CD4-positive, alpha-beta memory T cell (primary cell): Measurements from ENCODE around the gene ADAM12. TPM values are rescaled to one million over a fixed set of nuclear protein-coding genes. Genes with fewer than 3 reads are reported as not detected.

Experiments used
- CTCF ChIA-PET: fragments of 350-600 bp; sonication (Branson Sonifier 250); formaldehyde crosslinking; loops from one replicate; lab custom pipeline; 2021; ENCODE audit warnings: inconsistent platforms; ENCODE audit not compliant: partially characterized antibody; lab: Charles Lee
- POLR2A ChIA-PET: fragments of 350-600 bp; sonication (Branson Sonifier 250); formaldehyde crosslinking; loops from one replicate; lab custom pipeline; 2021; ENCODE audit not compliant: partially characterized antibody; lab: Charles Lee
- DNase-seq, 5 donors: peaks; one replicate each; pipeline versions ENCODE4 v3.0.0 to v3.0.0-alpha.2; 2020 to 2022; ENCODE audit warnings: mixed read lengths in 1 of 5
- H3K27ac ChIP-seq: one replicate; pipeline ENCODE4 v1.7.0; 2013; ENCODE audit warnings: low read depth, low read length
- H3K27me3 ChIP-seq: 2 replicates; pipeline ENCODE4 v1.7.0; 2013; ENCODE audit warnings: mild to moderate bottlenecking, low read length, moderate library complexity; ENCODE audit not compliant: insufficient read depth
- H3K36me3 ChIP-seq: 2 replicates; pipeline ENCODE4 v1.7.0; 2013; ENCODE audit warnings: mild to moderate bottlenecking, low read length, moderate library complexity; ENCODE audit not compliant: insufficient read depth
- H3K4me1 ChIP-seq: 2 replicates; pipeline ENCODE4 v1.7.0; 2013; ENCODE audit warnings: mild to moderate bottlenecking, low read length, moderate library complexity; ENCODE audit not compliant: insufficient read depth
- H3K4me3 ChIP-seq, 2 donors: one replicate each; pipeline ENCODE4 v1.7.0; 2013; ENCODE audit warnings: low read length in 2 of 2, mild to moderate bottlenecking in 1 of 2
- H3K9me3 ChIP-seq, 2 donors: one replicate each; pipeline ENCODE4 v1.7.0; 2013; ENCODE audit warnings: low read length in 2 of 2, control low read depth in 1 of 2; ENCODE audit not compliant: control insufficient read depth in 1 of 2
- H3K27ac Mint-ChIP-seq, 7 donors: one replicate each; pipeline ENCODE4 v1.8.0; 2020 to 2021; ENCODE audit warnings: mixed read lengths in 7 of 7, mild to moderate bottlenecking in 6 of 7, inconsistent platforms in 3 of 7, moderate library complexity in 3 of 7
- H3K27me3 Mint-ChIP-seq, 2 donors: one replicate each; pipeline ENCODE4 v1.8.0; 2020 to 2021; ENCODE audit warnings: mixed read lengths in 2 of 2
- H3K36me3 Mint-ChIP-seq, 2 donors: one replicate each; pipeline ENCODE4 v1.8.0; 2020 to 2021; ENCODE audit warnings: mixed read lengths in 2 of 2, inconsistent platforms in 1 of 2, mild to moderate bottlenecking in 1 of 2
- H3K4me1 Mint-ChIP-seq, 4 donors: one replicate each; pipeline ENCODE4 v1.8.0; 2020 to 2021; ENCODE audit warnings: mixed read lengths in 4 of 4, mild to moderate bottlenecking in 1 of 4
- H3K4me3 Mint-ChIP-seq, 8 donors: one replicate each; pipeline ENCODE4 v1.8.0; 2020 to 2021; ENCODE audit warnings: mixed read lengths in 8 of 8, mild to moderate bottlenecking in 7 of 8, moderate library complexity in 6 of 8, inconsistent platforms in 3 of 8
- H3K9me3 Mint-ChIP-seq, 8 donors: one replicate each; pipeline ENCODE4 v1.8.0; 2020 to 2021; ENCODE audit warnings: mixed read lengths in 8 of 8, mild to moderate bottlenecking in 5 of 8, inconsistent platforms in 3 of 8, moderate library complexity in 1 of 8
- intact Hi-C: fragments of 100-400 bp; cut with micrococcal nuclease; formaldehyde crosslinking; loops from one replicate; pipeline ENCODE4 v1.15.1; 2023
- polyA plus RNA-seq, 2 donors: library from polyadenylated mRNA; unstranded; fragments of 300-500 nt; fragmentation: Illumina TruSeq; gene quantifications; one replicate each; pipeline ENCODE4 v1.2.3, GENCODE V29; 2021
- total RNA-seq, 2 experiments: library from RNA; stranded (reverse); gene quantifications; one replicate each; pipeline ENCODE4 v1.2.3, GENCODE V29; 2021

ADAM12 gene
- total and polyA plus RNA-seq, 4 experiments from 2014 or later: 0.17 to 2.3 (median 1.1) TPM

DNA sequence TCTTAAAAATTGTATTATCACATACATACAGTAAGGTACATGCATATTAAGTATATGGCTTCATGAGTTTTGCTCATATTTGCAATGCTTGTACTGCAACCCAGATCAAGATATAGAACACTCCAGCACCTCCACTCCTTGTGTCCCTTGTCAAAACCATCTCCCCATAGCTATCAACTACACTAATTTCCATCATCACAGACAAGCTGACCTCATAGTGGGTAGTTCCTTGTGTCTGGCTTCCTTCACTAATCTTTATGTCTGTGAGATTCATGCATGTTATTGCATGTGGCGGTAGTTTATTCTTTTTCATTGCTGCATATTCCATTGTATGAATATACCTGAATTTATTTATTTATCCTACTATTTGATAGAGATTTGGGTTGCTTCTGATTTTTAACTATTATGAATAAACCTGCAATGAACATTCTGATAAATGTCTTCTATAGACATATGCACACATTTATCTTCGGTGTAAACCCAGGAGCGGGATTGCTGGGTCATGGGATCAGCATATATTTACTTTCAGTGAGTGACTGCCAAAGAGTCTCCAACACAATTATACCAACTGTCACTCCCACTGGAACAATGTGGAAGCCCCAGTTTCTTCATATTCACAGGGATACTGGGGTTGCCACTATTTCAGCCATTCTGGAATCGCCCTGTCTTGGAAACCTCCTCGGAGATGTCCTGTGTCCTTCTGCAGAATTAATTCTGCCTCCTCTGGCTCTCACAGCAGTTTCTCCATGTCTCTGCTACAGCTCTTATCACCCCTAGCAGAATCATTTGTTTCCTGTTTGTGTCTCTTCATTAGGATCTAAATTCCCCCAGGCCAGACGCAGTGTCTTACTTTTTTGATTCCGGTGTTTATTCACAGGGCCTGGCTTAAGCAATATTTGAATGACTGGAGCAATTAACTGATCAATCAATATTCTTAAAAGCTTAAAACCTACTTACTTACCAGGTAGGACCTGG is 14.7 kb upstream of the ADAM12 start:
- ChIA-PET POLR2A (no interaction called here), CTCF (no interaction called here)
- Histone ChIP-seq H3K4me1 (no peaks in the 10 kb centered on the region), H3K36me3 (no peaks in the 10 kb centered on the region), H3K4me3 (no peak overlapping the region), H3K9me3 (no peaks in the 10 kb centered on the region), H3K27me3 (no peaks in the 10 kb centered on the region), H3K27ac (no peak overlapping the region)
- no peaks in the 10 kb centered on the region for H3K36me3 Mint-ChIP-seq
- no peak overlapping the region for H3K27ac Mint-ChIP-seq
- no peak overlapping the region for H3K4me3 Mint-ChIP-seq
- no peaks in the 10 kb centered on the region for H3K27me3 Mint-ChIP-seq
- intact Hi-C loops: no loop called here
- H3K4me1 Mint-ChIP-seq: peaks cover 0 to 5% (median 0%) of the 10 kb centered on the region in 4 donors
- DNase-seq: no peak
- H3K9me3 Mint-ChIP-seq: peaks cover 0 to 4% (median 0%) of the 10 kb centered on the region in 8 donors

DNA sequence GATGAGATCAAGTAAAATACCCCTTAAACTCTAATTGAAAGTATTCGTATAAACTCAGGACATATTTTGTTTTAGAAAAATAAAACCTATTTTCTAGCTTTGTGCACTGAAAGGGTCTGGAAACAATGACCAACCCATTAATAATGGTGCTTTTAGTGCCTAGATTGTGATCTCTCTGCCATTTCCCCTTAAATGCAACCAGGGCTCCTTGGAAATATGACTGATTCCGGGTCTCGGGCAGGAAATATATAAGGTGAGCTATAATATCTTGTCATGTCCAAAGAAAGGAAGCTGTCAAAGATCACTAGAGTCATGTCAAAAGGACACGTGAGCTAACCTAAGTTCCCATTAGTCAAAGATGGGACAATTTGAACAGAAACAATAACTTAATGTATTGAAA is 12.4 kb upstream of the ADAM12 start:
- DNase-seq: no peak
- H3K9me3 Mint-ChIP-seq: peaks cover 0 to 15% (median 1%) of the 10 kb centered on the region in 8 donors
- ChIA-PET CTCF (no interaction called here), POLR2A (no interaction called here)
- H3K36me3 Mint-ChIP-seq: no peaks in the 10 kb centered on the region
- no peaks in the 10 kb centered on the region for H3K27me3 Mint-ChIP-seq
- Histone ChIP-seq H3K36me3 (no peaks in the 10 kb centered on the region), H3K4me3 (no peak overlapping the region), H3K4me1 (no peaks in the 10 kb centered on the region), H3K27me3 (no peaks in the 10 kb centered on the region), H3K27ac (no peak overlapping the region), H3K9me3 (no peaks in the 10 kb centered on the region)
- no peak overlapping the region for H3K4me3 Mint-ChIP-seq
- intact Hi-C loops: no loop called here
- H3K27ac Mint-ChIP-seq: no peak overlapping the region
- peaks cover 0 to 8% (median 0%) of the 10 kb centered on the region in 4 donors for H3K4me1 Mint-ChIP-seq

DNA sequence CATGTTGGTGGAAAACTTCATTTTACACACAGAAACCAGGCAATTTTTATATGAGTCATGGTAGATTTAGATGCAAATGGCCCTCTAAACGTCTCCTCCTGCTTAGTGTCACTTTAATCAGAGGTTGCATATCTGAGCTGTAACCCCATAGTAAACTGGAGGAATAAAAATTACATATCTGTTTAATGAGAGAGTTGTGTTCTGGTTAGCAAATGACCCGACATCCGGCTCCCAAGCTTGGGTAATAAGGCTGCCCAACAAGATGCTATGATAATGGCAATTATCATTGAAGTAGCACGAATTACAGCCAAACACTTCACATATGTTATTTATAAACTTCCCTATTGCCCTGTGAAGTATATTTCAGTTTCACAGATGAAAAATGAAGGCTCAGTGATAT is 10.6 kb upstream of the ADAM12 start:
- Mint-ChIP-seq H3K9me3 (peaks cover 0 to 12% (median 2%) of the 10 kb centered on the region in 8 donors), H3K4me1 (peaks cover 0 to 8% (median under 1%) of the 10 kb centered on the region in 4 donors), H3K27me3 (no peaks in the 10 kb centered on the region), H3K36me3 (no peaks in the 10 kb centered on the region), H3K4me3 (no peak overlapping the region), H3K27ac (no peak overlapping the region)
- H3K9me3 ChIP-seq: no peaks in the 10 kb centered on the region
- no peak for DNase-seq
- H3K4me1 ChIP-seq: no peaks in the 10 kb centered on the region
- intact Hi-C loops: no loop called here
- no peak overlapping the region for H3K27ac ChIP-seq
- H3K27me3 ChIP-seq: no peaks in the 10 kb centered on the region
- ChIA-PET POLR2A (interaction anchor here (0.7 kb wide), 1 partner anchor 56 kb away, joined by 3 read pairs; no protein-coding TSS in a partner anchor), CTCF (no interaction called here)
- no peak overlapping the region for H3K4me3 ChIP-seq
- no peaks in the 10 kb centered on the region for H3K36me3 ChIP-seq

DNA sequence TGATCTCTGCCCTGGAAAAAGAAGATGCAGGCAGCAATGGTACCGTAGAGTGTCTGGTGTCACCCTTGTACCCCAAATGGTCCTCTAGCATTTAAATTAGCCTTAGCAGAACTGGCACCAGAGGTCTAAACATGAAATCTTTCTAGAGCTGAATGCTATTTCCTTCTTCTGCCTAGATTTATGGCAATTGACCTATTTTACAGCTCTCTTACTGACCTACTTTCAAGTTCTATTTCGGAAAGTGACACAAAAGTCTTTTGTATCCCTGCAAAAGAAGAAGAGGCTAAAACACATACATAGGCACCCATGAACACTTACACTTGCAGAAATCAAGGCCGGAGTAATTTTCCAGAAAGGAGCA is 10.1 kb upstream of the ADAM12 start:
- H3K4me3 Mint-ChIP-seq: peak overlapping the region in 3 of 8 donors; percentile 25 to 76 (median 43)
- Histone ChIP-seq H3K4me1 (no peaks in the 10 kb centered on the region), H3K27ac (no peak overlapping the region), H3K9me3 (no peaks in the 10 kb centered on the region), H3K4me3 (no peak overlapping the region), H3K36me3 (no peaks in the 10 kb centered on the region), H3K27me3 (no peaks in the 10 kb centered on the region)
- H3K4me1 Mint-ChIP-seq: peaks cover 0 to 8% (median under 1%) of the 10 kb centered on the region in 4 donors
- no peak for DNase-seq
- peaks cover 0 to 12% (median 2%) of the 10 kb centered on the region in 8 donors for H3K9me3 Mint-ChIP-seq
- peak overlapping the region in 2 of 7 donors; percentile 54 to 57 for H3K27ac Mint-ChIP-seq
- ChIA-PET CTCF (no interaction called here), POLR2A (interaction anchor here (0.7 kb wide), 1 partner anchor 56 kb away, joined by 3 read pairs; no protein-coding TSS in a partner anchor)
- intact Hi-C loops: no loop called here
- H3K36me3 Mint-ChIP-seq: no peaks in the 10 kb centered on the region
- no peaks in the 10 kb centered on the region for H3K27me3 Mint-ChIP-seq

GRCh38 chr10:126397640-126398382 is 9.5 kb upstream of the ADAM12 start:
- Mint-ChIP-seq H3K4me3 (peak overlapping the region in 1 of 8 donors; percentile 76), H3K27ac (peak overlapping the region in 2 of 7 donors; percentile 54 to 57)
- CTCF ChIA-PET: no interaction called here

DNA sequence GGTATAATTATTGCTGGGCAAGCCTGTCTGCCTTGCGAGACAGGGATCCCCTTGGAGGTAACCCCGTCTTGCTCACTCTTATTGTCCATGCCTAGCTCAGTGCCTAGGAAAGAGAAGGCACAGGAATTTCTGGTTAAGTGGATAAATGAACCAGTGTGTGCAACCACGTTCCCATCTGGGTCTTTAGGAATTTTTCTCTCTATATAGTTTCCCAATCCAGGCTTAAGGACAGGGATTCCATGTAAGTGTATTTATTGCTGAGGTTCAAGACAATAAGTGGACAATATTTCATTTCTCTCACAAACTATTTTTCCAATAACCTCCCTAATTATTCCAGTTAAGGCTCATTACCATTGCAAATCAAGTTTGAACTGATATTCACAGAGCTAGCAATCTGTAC is 8.9 kb upstream of the ADAM12 start:
- no peaks in the 10 kb centered on the region for H3K27me3 ChIP-seq
- H3K4me3 ChIP-seq: no peak overlapping the region
- H3K4me1 ChIP-seq: no peaks in the 10 kb centered on the region
- intact Hi-C loops: no loop called here
- no peaks in the 10 kb centered on the region for H3K36me3 ChIP-seq
- ChIA-PET POLR2A (no interaction called here), CTCF (no interaction called here)
- Mint-ChIP-seq H3K36me3 (no peaks in the 10 kb centered on the region), H3K27ac (peak overlapping the region in 1 of 7 donors; percentile 29), H3K9me3 (peaks cover 0 to 12% (median 2%) of the 10 kb centered on the region in 8 donors), H3K4me1 (peaks cover 0 to 8% (median under 1%) of the 10 kb centered on the region in 4 donors), H3K27me3 (no peaks in the 10 kb centered on the region), H3K4me3 (no peak overlapping the region)
- DNase-seq: no peak
- no peak overlapping the region for H3K27ac ChIP-seq
- no peaks in the 10 kb centered on the region for H3K9me3 ChIP-seq

More at GRCh38 chr10:126397640-126398382, 9.5 kb upstream of the ADAM12 start:
- POLR2A ChIA-PET: no interaction called here
- H3K36me3 ChIP-seq: no peaks in the 10 kb centered on the region
- no peak overlapping the region for H3K4me3 ChIP-seq
- no peaks in the 10 kb centered on the region for H3K9me3 ChIP-seq
- H3K4me1 ChIP-seq: no peaks in the 10 kb centered on the region
- peaks cover 0 to 12% (median 2%) of the 10 kb centered on the region in 8 donors for H3K9me3 Mint-ChIP-seq
- intact Hi-C loops: no loop called here
- DNase-seq: no peak
- no peaks in the 10 kb centered on the region for H3K27me3 ChIP-seq
- peaks cover 0 to 8% (median under 1%) of the 10 kb centered on the region in 4 donors for H3K4me1 Mint-ChIP-seq
- no peak overlapping the region for H3K27ac ChIP-seq
- H3K27me3 Mint-ChIP-seq: no peaks in the 10 kb centered on the region
- H3K36me3 Mint-ChIP-seq: no peaks in the 10 kb centered on the region

- peaks cover 0 to 14% (median 2%) of the 10 kb centered on the region in 8 donors for H3K9me3 Mint-ChIP-seq
- no peak overlapping the region for H3K27ac ChIP-seq
- intact Hi-C loops: no loop called here
- H3K4me1 Mint-ChIP-seq: peaks cover 2 to 28% (median 4%) of the 10 kb centered on the region in 4 donors
- no peaks in the 10 kb centered on the region for H3K27me3 ChIP-seq
- DNase-seq: no peak
- H3K27ac Mint-ChIP-seq: no peak overlapping the region
- H3K4me3 ChIP-seq: no peak overlapping the region
- no peaks in the 10 kb centered on the region for H3K36me3 ChIP-seq
- no peaks in the 10 kb centered on the region for H3K4me1 ChIP-seq
- no peaks in the 10 kb centered on the region for H3K9me3 ChIP-seq
- ChIA-PET CTCF (no interaction called here), POLR2A (no interaction called here)
- H3K36me3 Mint-ChIP-seq: no peaks in the 10 kb centered on the region
- H3K27me3 Mint-ChIP-seq: peaks cover 0 to 3% of the 10 kb centered on the region in 2 donors
- H3K4me3 Mint-ChIP-seq: no peak overlapping the region
Observed at GRCh38 chr10:126394948-126395347, 6.7 kb upstream of the ADAM12 start.
